ENCODE results near the gene CCND1.

- TF ChIP-seq YY1 (IDR thresholded peaks at IDR 0.05; ENCODE audit: insufficient read depth, insufficient read length) (no peak), SUZ12 (IDR thresholded peaks at IDR 0.05; ENCODE audit: extremely low read depth, insufficient read depth, insufficient read length) (no peak), ZNF274 (IDR thresholded peaks at IDR 0.05; ENCODE audit: low read depth, low read length) (no peak)
These were observed 50.5 kb downstream of the CCND1 start for GRCh38 chr11:69691463-69691862.
